ENCODE data around the gene ST6GALNAC3. TPM values are rescaled to one million over a fixed set of nuclear protein-coding genes. Genes with fewer than 3 reads are reported as not detected.

ST6GALNAC3 gene
- total RNA-seq, 1 donor from 2014 or later, result 0.26 TPM

DNA sequence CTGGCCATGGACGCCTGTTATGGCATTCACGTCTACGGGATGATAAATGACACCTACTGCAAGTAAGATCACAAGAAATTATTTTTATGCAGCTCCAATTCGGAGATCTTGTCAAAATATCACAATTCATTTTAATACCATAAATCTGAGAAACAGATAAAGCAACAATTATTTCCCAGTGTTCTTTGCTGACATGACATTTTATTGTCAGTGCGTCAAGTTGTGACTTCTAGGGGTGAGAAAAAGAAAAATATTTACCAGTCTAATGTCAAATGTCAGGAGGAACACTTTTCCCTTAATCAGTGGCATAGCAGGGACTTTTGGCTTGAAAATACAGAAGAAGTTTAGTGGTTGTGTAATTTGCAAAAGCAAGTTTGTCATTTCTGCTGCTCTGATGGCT lies 553.0 kb downstream of the ST6GALNAC3 start:
- DNase-seq (ENCODE audit: low read depth), result no peak
- no peak overlapping the region for H3K4me3 ChIP-seq (ENCODE audit: low read depth, low read length)

GRCh38 chr1:76627901-76628300 lies 553.4 kb downstream of the ST6GALNAC3 start:
- no peaks in the 10 kb centered on the region for H3K27me3 ChIP-seq (ENCODE audit: control insufficient read depth, insufficient read depth, low read length)
- DNase-seq (ENCODE audit: low read depth) (no peak), FAIRE-seq (no peak)
- H3K4me3 ChIP-seq (ENCODE audit: low read depth, low read length), result no peak overlapping the region
- no peak for TF ChIP-seq CTCF (IDR thresholded peaks at IDR 0.05; ENCODE audit: insufficient read depth, low read length, severe bottlenecking)
- no peaks in the 10 kb centered on the region for H3K36me3 ChIP-seq (ENCODE audit: control insufficient read depth, insufficient read depth, low read length)

More for the DNA sequence above, 553.0 kb downstream of the ST6GALNAC3 start:
- no peaks in the 10 kb centered on the region for H3K27me3 ChIP-seq (ENCODE audit: control insufficient read depth, insufficient read depth, low read length)
- no peaks in the 10 kb centered on the region for H3K36me3 ChIP-seq (ENCODE audit: control insufficient read depth, insufficient read depth, low read length)
- TF ChIP-seq CTCF (IDR thresholded peaks at IDR 0.05; ENCODE audit: insufficient read depth, low read length, severe bottlenecking), result no peak
- FAIRE-seq, result no peak

GRCh38 chr1:76632136-76632535 lies 557.6 kb downstream of the ST6GALNAC3 start:
- Histone ChIP-seq H3K36me3 (ENCODE audit: control insufficient read depth, insufficient read depth, low read length) (no peaks in the 10 kb centered on the region), H3K4me3 (ENCODE audit: low read depth, low read length) (no peak overlapping the region), H3K27me3 (ENCODE audit: control insufficient read depth, insufficient read depth, low read length) (no peaks in the 10 kb centered on the region)
- no peak for DNase-seq (ENCODE audit: low read depth)
- no peak for FAIRE-seq
- no peak for TF ChIP-seq CTCF (IDR thresholded peaks at IDR 0.05; ENCODE audit: insufficient read depth, low read length, severe bottlenecking)

GRCh38 chr1:76635784-76636183 lies 561.2 kb downstream of the ST6GALNAC3 start:
- no peak for TF ChIP-seq CTCF (IDR thresholded peaks at IDR 0.05; ENCODE audit: insufficient read depth, low read length, severe bottlenecking)
- Histone ChIP-seq H3K27me3 (ENCODE audit: control insufficient read depth, insufficient read depth, low read length) (no peaks in the 10 kb centered on the region), H3K36me3 (ENCODE audit: control insufficient read depth, insufficient read depth, low read length) (no peaks in the 10 kb centered on the region), H3K4me3 (ENCODE audit: low read depth, low read length) (no peak overlapping the region)
- DNase-seq (ENCODE audit: low read depth) (no peak), FAIRE-seq (no peak)

- no peak for FAIRE-seq
- Histone ChIP-seq H3K4me3 (ENCODE audit: low read depth, low read length) (no peak overlapping the region), H3K27me3 (ENCODE audit: control insufficient read depth, insufficient read depth, low read length) (no peaks in the 10 kb centered on the region), H3K36me3 (ENCODE audit: control insufficient read depth, insufficient read depth, low read length) (no peaks in the 10 kb centered on the region)
- DNase-seq (ENCODE audit: low read depth), result no peak
- no peak for TF ChIP-seq CTCF (IDR thresholded peaks at IDR 0.05; ENCODE audit: insufficient read depth, low read length, severe bottlenecking)
Observed at GRCh38 chr1:76639181-76639580, 564.6 kb downstream of the ST6GALNAC3 start.

DNA sequence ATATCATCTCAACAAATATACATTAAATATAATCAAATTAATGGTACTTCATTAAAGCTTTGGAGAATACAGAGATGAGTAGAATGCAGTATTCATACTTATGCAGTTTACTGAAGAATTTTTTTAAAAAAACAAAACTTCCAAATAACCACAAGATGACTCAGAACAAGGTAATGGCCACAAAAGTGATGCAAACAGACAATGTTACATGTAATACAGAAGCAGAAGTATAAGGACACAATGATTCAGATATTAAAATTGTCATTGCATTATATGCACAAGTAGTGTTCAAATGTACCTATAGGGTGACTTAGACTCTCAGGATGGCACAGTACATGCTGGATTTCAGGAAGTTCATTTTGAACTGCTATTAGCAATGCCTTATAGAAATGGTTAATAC lies 565.5 kb downstream of the ST6GALNAC3 start:
- Histone ChIP-seq H3K27me3 (ENCODE audit: control insufficient read depth, insufficient read depth, low read length) (no peaks in the 10 kb centered on the region), H3K36me3 (ENCODE audit: control insufficient read depth, insufficient read depth, low read length) (no peaks in the 10 kb centered on the region), H3K4me3 (ENCODE audit: low read depth, low read length) (no peak overlapping the region)
- TF ChIP-seq CTCF (IDR thresholded peaks at IDR 0.05; ENCODE audit: insufficient read depth, low read length, severe bottlenecking), result no peak
- DNase-seq (ENCODE audit: low read depth) (peak; percentile 20), FAIRE-seq (no peak)

Measured in bronchial epithelial cell (primary cell).